Aorta (tissue), 5 donors: ENCODE measurements around the gene KRTAP10-10. TPM values are rescaled to one million over a fixed set of nuclear protein-coding genes. Genes with fewer than 3 reads are reported as not detected.

Experiments
- ATAC-seq: fragments of 200-7000 bp; cut with Tn5 transposase; one replicate; pipeline ENCODE4 v1.9.1; 2022; ENCODE audit warnings: moderate library complexity; ENCODE audit not compliant: low FRiP score
- DNase-seq, 2 donors: peaks; one replicate each; pipeline ENCODE4 v3.0.0-alpha.2; 2020
- H3K27ac ChIP-seq, 2 donors: one replicate each; pipeline ENCODE4 v1.5.1; 2013; ENCODE audit warnings: low read length in 2 of 2, mild to moderate bottlenecking in 2 of 2, moderate library complexity in 2 of 2, control low read depth in 1 of 2, inconsistent platforms in 1 of 2, low read depth in 1 of 2
- H3K27me3 ChIP-seq, 2 donors: one replicate each; pipeline ENCODE4 v1.6.1; 2013; ENCODE audit warnings: control low read depth in 1 of 2, low read length in 1 of 2, mild to moderate bottlenecking in 1 of 2, moderate library complexity in 1 of 2; ENCODE audit not compliant: insufficient read depth in 2 of 2, control insufficient read depth in 1 of 2
- H3K36me3 ChIP-seq, 2 donors: one replicate each; pipeline ENCODE4 v1.6.1; 2013; ENCODE audit warnings: control low read depth in 1 of 2, low read length in 1 of 2, mild to moderate bottlenecking in 1 of 2; ENCODE audit not compliant: insufficient read depth in 2 of 2, control insufficient read depth in 1 of 2
- H3K4me1 ChIP-seq, 2 donors: one replicate each; pipeline ENCODE4 v1.6.1; 2013; ENCODE audit warnings: low read length in 2 of 2, control low read depth in 1 of 2, mild to moderate bottlenecking in 1 of 2, moderate library complexity in 1 of 2; ENCODE audit not compliant: insufficient read depth in 2 of 2, control insufficient read depth in 1 of 2
- H3K4me3 ChIP-seq, 2 donors: one replicate each; pipeline ENCODE4 v1.5.1; 2013; ENCODE audit warnings: low read length in 2 of 2, control low read depth in 1 of 2, mild to moderate bottlenecking in 1 of 2
- H3K9me3 ChIP-seq: one replicate; pipeline ENCODE4 v1.6.1; 2013; ENCODE audit warnings: mild to moderate bottlenecking, low read length; ENCODE audit not compliant: control insufficient read depth
- WGBS, 2 donors: extraction: QIAGEN DNeasy Blood & Tissue Kit; methylation state at CpG; one replicate each; pipeline ENCODE4 v1.1.7; 2013; 5-methylcytosine and 5-hydroxymethylcytosine counted together
- intact Hi-C, 2 donors: fragments of 100-400 bp; cut with DNase I; formaldehyde crosslinking; loops; one replicate each; pipeline versions ENCODE4 v1.14.2 to v1.15.0; 2022
- polyA plus RNA-seq, 2 donors: library from polyadenylated mRNA; stranded (reverse); fragments of 200-250 nt; gene quantifications; one replicate each; pipeline ENCODE4 v1.2.3, GENCODE V29; 2013
- total RNA-seq, 2 donors: library from RNA; stranded (reverse); fragmentation: NEBNext Ultra II Directional; extraction: Animal tissue kit (Norgen Biotek cat#: 25700); gene quantifications; one replicate each; pipeline ENCODE4 v1.2.1, GENCODE V29; 2021
- donor health status: healthy with polysubstance abuse.
- donor health status: Bipolar disorder and iron deficiency.
- donor health status: DM: no; HTN: no; CAD: no.
- donor health status: DM: no; HTN: no; CAD: no.
- donor health status: DM: yes; HTN: yes; CAD: no.

Gene KRTAP10-10
- total and polyA plus RNA-seq, 4 donors: not detected

GRCh38 chr21:44687671-44688070 is 50.5 kb downstream of the KRTAP10-10 start:
- H3K4me1 ChIP-seq: no peaks in the 10 kb centered on the region
- no peak overlapping the region for H3K4me3 ChIP-seq
- no peaks in the 10 kb centered on the region for H3K27me3 ChIP-seq
- DNase-seq (no peak), ATAC-seq (no peak)
- no peak overlapping the region for H3K27ac ChIP-seq
- H3K36me3 ChIP-seq: no peaks in the 10 kb centered on the region
- intact Hi-C loops: no loop called here
- no peaks in the 10 kb centered on the region for H3K9me3 ChIP-seq
- whole genome bisulfite sequencing, 2 donors: 71% methylated on average over 11 of the region's 11 CpGs

Other genes starting within 250 kb of the KRTAP10-10 start
- gene LRRC3, start 181.8 kb upstream of the KRTAP10-10 start, total RNA-seq: 1 to 10 TPM; 1.6 to 5.3 TPM
- 1 to 10 TPM in 1 of 2 donors, under 1 TPM in 1; 0.63 to 1.5 TPM for gene LRRC3, start 181.8 kb upstream of the KRTAP10-10 start, polyA plus RNA-seq
- not detected for gene KRTAP10-1, start 97.2 kb upstream of the KRTAP10-10 start, total RNA-seq
- not detected for gene KRTAP10-1, start 97.2 kb upstream of the KRTAP10-10 start, polyA plus RNA-seq
- not detected for gene KRTAP10-2, start 85.9 kb upstream of the KRTAP10-10 start, total RNA-seq
- not detected for gene KRTAP10-2, start 85.9 kb upstream of the KRTAP10-10 start, polyA plus RNA-seq
- not detected for gene KRTAP10-3, start 78.6 kb upstream of the KRTAP10-10 start, total RNA-seq
- not detected for gene KRTAP10-3, start 78.6 kb upstream of the KRTAP10-10 start, polyA plus RNA-seq
- not detected for gene KRTAP10-4, start 63.6 kb upstream of the KRTAP10-10 start, total RNA-seq
- not detected for gene KRTAP10-4, start 63.6 kb upstream of the KRTAP10-10 start, polyA plus RNA-seq
- gene KRTAP10-5, start 56.8 kb upstream of the KRTAP10-10 start, total RNA-seq: not detected
- not detected for gene KRTAP10-5, start 56.8 kb upstream of the KRTAP10-10 start, polyA plus RNA-seq
- gene KRTAP10-6, start 44.9 kb upstream of the KRTAP10-10 start, total RNA-seq: not detected
- gene KRTAP10-6, start 44.9 kb upstream of the KRTAP10-10 start, polyA plus RNA-seq: not detected
- gene KRTAP10-7, start 36.8 kb upstream of the KRTAP10-10 start, total RNA-seq: not detected
- gene KRTAP10-7, start 36.8 kb upstream of the KRTAP10-10 start, polyA plus RNA-seq: not detected
- not detected for gene KRTAP10-8, start 25.3 kb upstream of the KRTAP10-10 start, total RNA-seq
- not detected for gene KRTAP10-8, start 25.3 kb upstream of the KRTAP10-10 start, polyA plus RNA-seq
- not detected for gene KRTAP10-9, start 10.3 kb upstream of the KRTAP10-10 start, total RNA-seq
- not detected for gene KRTAP10-9, start 10.3 kb upstream of the KRTAP10-10 start, polyA plus RNA-seq
- not detected for gene KRTAP10-11, start 9.1 kb downstream of the KRTAP10-10 start, total RNA-seq
- not detected for gene KRTAP10-11, start 9.1 kb downstream of the KRTAP10-10 start, polyA plus RNA-seq
- not detected for gene KRTAP12-4, start 17.3 kb downstream of the KRTAP10-10 start, total RNA-seq
- not detected for gene KRTAP12-4, start 17.3 kb downstream of the KRTAP10-10 start, polyA plus RNA-seq
- gene KRTAP12-3, start 20.6 kb downstream of the KRTAP10-10 start, total RNA-seq: not detected
- gene KRTAP12-3, start 20.6 kb downstream of the KRTAP10-10 start, polyA plus RNA-seq: not detected
- not detected for gene KRTAP12-2, start 29.6 kb downstream of the KRTAP10-10 start, total RNA-seq
- gene KRTAP12-2, start 29.6 kb downstream of the KRTAP10-10 start, polyA plus RNA-seq: not detected
- gene KRTAP12-1, start 44.8 kb downstream of the KRTAP10-10 start, total RNA-seq: not detected
- gene KRTAP12-1, start 44.8 kb downstream of the KRTAP10-10 start, polyA plus RNA-seq: not detected
- gene KRTAP10-12, start 59.8 kb downstream of the KRTAP10-10 start, total RNA-seq: not detected
- not detected for gene KRTAP10-12, start 59.8 kb downstream of the KRTAP10-10 start, polyA plus RNA-seq
- not detected for gene TSPEAR, start 74.2 kb downstream of the KRTAP10-10 start, total RNA-seq
- gene TSPEAR, start 74.2 kb downstream of the KRTAP10-10 start, polyA plus RNA-seq: not detected
- gene UBE2G2, start 164.5 kb downstream of the KRTAP10-10 start, total RNA-seq: 10 to 100 TPM; 79.5 to 83.6 TPM
- 10 to 100 TPM; 46.8 to 60.0 TPM for gene UBE2G2, start 164.5 kb downstream of the KRTAP10-10 start, polyA plus RNA-seq
- gene SUMO3, start 180.7 kb downstream of the KRTAP10-10 start, total RNA-seq: 10 to 100 TPM; 63.2 to 68.9 TPM
- gene SUMO3, start 180.7 kb downstream of the KRTAP10-10 start, polyA plus RNA-seq: 10 to 100 TPM; 35.7 to 88.0 TPM
- 100 to 1,000 TPM; 268 to 271 TPM for gene PTTG1IP, start 236.3 kb downstream of the KRTAP10-10 start, total RNA-seq
- gene PTTG1IP, start 236.3 kb downstream of the KRTAP10-10 start, polyA plus RNA-seq: 100 to 1,000 TPM; 103 to 191 TPM